Uterus (tissue), 2 donors: ENCODE data around the gene TMC7.

ENCODE experiments used
- CTCF ChIP-seq, 4 experiments: fragments of 200-600 bp in 2 of 4; fragments of 450-650 bp in 2 of 4; sonication (generic) in 2 of 4; IDR thresholded peaks; one replicate each; pipeline ENCODE4 v1.5.1; 2016 to 2019; ENCODE audit warnings: antibody characterized with exemption in 4 of 4, mild to moderate bottlenecking in 2 of 4, moderate library complexity in 1 of 4
- POLR2A ChIP-seq, 2 donors: fragments of 450-650 bp; IDR thresholded peaks; one replicate each; pipeline ENCODE4 v1.6.1; 2016; ENCODE audit warnings: antibody characterized with exemption in 2 of 2, mild to moderate bottlenecking in 1 of 2, moderate library complexity in 1 of 2

DNA sequence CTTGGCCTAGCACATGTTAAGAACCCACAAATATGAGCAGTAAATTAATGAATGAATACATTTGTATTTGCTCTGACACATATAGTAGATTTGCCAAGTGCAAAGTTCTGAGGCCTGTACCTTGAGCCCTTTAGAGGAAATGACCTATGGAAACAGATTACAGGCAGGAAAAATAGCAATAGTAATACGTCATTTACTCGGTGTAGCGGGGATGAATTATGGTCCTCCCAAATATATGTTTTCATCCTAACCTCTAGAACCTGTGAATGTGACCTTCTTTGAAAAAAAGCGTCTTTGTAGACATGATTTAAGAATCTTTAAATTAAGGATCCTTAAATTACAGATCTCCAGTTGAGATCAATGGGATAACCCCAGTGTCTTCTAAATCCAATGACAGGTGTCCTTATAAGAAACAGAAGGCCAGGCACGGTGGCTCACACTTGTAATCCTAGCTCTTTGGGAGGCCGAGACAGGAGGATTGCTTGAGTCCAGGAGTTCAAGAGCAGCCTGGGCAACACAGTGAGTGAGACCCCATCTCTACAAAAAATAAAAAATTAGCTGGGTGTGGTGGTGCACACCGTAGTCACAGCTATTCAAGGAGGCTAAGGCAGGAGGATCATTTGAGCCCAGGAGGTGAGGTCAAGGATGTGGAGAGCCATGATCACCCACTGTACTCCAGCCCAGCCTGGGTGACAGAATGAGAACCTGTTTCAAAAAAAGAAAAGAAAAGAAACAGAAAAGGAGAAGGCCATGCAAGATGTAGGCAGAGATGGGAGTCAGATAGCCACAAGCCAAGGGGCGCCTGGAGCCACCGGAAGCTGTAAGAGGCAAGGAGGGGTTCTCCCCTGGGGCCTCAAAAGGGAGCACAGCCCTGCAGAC is 124.9 kb downstream of the TMC7 start:
- TF ChIP-seq CTCF (IDR thresholded peaks at IDR 0.05) (no peak), POLR2A (IDR thresholded peaks at IDR 0.05) (no peak)
